DND-41 (cell line): ENCODE results near the gene ALAS1.

Experiments
- EZH2 ChIP-seq: IDR thresholded peaks from 3 replicates; pipeline ENCODE4 v1.6.1; 2012; ENCODE audit warnings: borderline replicate concordance, low read depth, mild to moderate bottlenecking, moderate library complexity, low read length, inconsistent platforms; ENCODE audit not compliant: severe bottlenecking
- TF ChIP-seq, protein P1 (sequence below): IDR thresholded peaks from 2 replicates; pipeline ENCODE4 v1.5.1; 2012; ENCODE audit warnings: borderline replicate concordance, low read length, moderate library complexity, mild to moderate bottlenecking; ENCODE audit not compliant: poor library complexity, severe bottlenecking; ENCODE audit errors: extremely low read depth

DNA sequence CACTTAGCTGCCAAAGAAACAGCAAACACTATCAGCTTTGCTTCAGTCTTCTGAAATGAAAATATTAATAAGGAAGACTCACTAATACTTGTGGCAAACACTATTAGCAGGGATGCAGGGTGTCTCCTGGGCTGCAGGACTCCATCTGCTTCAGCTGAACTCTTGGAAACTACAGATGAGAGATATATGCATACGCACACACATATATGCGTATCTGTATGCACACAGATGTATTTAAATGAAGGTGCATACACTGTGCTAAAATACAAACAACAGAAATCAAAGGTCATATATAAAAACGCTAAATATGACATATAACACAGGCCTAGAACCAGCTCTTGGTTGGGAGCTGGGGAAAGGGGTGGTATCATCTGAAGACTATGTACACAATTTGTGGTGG is 58.2 kb downstream of the ALAS1 start:
- TF ChIP-seq, protein P1, sequence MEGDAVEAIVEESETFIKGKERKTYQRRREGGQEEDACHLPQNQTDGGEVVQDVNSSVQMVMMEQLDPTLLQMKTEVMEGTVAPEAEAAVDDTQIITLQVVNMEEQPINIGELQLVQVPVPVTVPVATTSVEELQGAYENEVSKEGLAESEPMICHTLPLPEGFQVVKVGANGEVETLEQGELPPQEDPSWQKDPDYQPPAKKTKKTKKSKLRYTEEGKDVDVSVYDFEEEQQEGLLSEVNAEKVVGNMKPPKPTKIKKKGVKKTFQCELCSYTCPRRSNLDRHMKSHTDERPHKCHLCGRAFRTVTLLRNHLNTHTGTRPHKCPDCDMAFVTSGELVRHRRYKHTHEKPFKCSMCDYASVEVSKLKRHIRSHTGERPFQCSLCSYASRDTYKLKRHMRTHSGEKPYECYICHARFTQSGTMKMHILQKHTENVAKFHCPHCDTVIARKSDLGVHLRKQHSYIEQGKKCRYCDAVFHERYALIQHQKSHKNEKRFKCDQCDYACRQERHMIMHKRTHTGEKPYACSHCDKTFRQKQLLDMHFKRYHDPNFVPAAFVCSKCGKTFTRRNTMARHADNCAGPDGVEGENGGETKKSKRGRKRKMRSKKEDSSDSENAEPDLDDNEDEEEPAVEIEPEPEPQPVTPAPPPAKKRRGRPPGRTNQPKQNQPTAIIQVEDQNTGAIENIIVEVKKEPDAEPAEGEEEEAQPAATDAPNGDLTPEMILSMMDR, result no peak
- TF ChIP-seq EZH2, result no peak
